ENCODE measurements around the gene SLC8A1. TPM values are rescaled to one million over a fixed set of nuclear protein-coding genes. Genes with fewer than 3 reads are reported as not detected.

SLC8A1 gene
- total RNA-seq, 1 donor from 2014 or later: 116 TPM

DNA sequence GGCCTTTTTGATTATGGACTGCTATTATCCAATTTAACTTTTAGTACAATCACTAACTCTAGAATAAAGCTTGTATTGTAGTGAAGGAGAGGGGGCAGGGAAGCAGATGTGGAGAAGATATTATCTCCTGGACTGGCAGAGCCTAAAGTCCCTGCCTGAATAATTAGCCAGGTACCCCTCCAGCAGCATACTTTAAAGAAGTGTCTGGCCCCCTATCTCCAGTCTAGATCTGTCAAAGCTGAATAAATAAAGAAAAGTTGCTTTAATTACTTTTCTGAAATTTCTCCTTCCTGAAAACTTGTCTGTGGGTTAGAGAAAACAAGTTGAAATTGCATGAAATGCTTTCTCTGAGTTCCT lies 258.2 kb downstream of the SLC8A1 start:
- DNase-seq (ENCODE audit: low spot score): no peak

DNA sequence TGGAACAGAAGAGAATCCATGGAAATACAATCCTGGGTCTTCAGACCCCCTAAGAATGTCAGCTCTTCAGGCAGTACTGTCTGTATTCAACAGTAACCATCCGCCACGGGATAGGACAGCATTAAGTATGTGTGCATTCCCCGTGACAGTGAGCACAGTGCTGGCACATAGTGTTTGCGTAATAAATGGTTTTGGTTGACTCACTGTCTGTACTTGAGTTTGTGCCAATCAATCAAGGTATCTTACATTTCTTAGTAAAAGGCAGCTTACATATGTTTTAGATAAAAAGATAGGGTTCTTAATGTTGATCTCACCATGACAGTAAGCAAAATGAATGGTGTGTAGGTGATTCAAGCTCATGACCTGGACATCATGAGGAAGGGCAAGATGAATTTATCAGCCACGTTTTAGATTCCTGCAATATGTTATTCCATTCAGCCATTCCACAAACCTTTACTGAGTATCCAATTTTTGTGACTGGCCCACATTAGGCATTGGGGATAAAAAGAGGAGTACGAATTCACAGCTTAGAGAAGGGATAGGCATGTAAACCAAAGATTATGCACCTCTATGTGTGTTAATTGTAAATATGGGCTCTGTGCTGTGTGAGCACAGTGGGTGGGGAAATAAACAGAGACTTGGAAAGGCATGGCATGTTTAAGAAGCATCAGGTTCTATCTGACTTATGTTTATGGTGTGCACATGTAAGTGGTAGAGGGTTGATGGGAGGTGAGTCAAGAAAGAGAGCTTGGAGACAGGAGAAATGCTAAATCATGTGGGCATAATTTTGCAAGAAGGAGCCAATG lies 258.8 kb downstream of the SLC8A1 start:
- no peak for DNase-seq (ENCODE audit: low spot score)

DNA sequence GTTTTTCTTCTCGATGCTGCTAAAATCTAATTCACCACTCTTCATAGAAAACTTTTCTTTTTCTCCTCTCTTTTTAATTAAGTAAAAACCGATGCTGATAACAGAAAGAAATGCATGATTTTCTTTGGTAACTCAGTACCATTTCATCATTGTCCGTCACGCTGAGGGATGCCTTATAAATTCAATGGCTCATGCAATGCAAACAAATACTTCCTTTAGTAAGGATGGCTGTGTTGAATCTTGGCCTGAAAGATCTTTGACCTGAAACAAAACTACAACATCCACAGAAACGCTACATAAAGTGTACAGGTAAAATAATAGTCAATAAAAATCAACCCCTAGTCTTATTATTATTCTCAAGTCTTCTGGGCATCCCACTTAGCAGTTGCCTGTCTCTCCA lies 261.4 kb downstream of the SLC8A1 start:
- DNase-seq (ENCODE audit: low spot score): no peak

DNA sequence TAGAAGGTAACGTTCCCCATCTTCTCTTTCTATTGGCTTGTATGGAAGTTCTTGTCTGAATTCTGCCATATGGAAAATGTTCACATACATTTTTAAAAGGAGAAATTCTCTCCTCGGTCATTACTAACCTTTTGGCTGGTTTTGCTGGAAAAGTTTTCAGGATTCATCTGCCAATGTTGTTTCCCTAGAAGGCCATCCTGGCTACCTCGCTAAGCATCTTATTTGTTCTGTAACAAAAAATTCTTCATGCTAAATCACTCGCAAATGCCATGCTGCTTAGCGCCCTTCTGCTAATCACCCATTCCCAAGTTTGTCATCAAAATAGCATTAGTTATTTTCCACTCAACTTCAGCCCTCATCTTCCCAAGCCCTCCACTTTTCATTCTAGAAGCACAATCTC lies 262.0 kb downstream of the SLC8A1 start:
- DNase-seq (ENCODE audit: low spot score): no peak

DNA sequence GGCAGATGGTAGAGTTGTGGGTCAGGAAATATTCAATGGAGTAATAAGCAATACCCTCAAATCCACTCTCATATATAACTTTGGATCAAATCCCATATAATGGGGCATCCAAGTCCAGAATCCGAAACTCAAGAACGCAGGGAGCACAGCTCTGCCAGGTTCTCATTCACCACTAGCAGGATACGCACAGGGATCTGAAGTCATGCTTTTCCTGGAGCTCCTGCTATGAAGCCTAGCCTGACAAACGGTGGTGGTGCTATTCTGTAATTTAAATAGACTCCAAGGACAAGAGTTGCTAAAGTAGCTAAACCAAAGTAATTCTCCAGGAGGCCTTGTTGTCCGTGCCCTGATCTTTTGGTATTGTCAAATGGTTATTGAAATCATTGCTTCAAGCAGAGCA lies 264.8 kb downstream of the SLC8A1 start:
- no peak for DNase-seq (ENCODE audit: low spot score)

DNA sequence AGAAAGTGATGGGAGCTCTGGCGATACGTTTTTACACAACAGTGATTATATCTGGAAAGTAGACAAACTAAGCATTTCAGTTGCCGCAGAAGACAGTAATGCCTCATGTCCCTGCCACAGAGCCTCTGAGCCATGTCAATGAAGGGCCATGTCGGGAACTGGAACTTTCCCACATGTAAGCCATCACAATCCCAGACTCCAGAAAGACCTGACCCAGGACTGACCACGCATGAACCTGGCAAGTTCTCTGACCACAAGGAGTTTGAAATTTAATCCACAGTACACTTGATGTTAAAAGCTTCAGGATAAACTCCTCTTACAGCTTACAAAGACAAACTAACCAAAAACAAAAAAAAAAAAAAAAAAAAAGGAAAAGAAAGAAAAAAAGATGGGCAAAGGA lies 267.3 kb downstream of the SLC8A1 start:
- DNase-seq (ENCODE audit: low spot score): no peak

DNA sequence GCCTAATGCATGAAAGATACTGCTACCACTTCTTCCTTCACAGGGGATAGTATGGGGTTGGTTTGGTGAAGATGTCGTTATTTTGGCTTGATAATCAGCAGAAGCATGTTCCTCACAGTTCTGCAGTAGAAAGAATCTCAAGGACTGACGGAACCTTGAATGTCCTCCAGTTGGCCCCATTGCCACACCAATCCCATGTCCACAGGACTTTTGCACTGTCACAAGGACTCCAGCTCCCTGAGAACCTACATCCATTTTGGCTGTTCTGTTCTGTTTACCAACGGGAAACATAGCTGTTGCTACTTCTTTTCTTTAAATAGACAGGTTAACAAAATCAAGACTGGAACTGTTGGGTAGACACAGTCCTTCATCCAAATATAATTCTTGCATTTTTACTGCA lies 270.0 kb downstream of the SLC8A1 start:
- DNase-seq (ENCODE audit: low spot score): no peak

DNA sequence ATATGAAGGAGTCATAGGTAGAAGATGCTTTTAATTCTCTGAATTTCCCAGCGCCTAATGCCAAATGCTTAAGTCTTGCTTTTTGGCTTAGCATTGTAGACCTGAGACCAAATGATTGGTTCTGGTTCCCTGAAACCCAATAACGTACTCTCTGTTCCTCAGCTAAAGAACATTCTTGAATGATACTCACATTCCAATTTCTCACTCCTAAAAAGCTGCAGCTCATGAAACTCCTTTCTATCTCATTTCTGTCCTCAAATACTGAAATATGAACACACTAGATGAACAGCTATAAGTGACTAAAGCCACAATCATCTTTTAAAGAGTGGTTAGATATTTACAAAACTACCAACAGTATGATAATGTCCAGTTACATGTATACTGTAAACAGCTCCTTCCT lies 272.1 kb downstream of the SLC8A1 start:
- no peak for DNase-seq (ENCODE audit: low spot score)

DNA sequence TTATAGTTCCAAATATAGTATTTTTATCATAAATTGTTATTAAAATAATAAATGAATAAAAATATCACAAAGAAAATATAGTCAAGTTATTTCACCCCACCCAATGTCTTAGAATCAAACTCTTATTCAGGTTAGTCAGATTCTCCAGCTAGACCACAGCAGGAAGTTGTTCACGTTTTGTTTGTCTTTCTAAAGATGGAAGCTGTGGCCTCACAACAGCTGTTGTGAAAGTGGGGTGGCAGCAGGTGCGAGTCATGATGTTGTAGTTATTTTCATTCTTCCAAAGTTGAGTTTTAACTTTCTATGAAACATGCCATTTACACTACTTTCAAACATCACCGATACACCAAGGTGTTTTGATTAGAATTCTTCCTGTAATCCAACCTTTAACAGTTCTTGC lies 272.9 kb downstream of the SLC8A1 start:
- DNase-seq (ENCODE audit: low spot score): no peak

DNA sequence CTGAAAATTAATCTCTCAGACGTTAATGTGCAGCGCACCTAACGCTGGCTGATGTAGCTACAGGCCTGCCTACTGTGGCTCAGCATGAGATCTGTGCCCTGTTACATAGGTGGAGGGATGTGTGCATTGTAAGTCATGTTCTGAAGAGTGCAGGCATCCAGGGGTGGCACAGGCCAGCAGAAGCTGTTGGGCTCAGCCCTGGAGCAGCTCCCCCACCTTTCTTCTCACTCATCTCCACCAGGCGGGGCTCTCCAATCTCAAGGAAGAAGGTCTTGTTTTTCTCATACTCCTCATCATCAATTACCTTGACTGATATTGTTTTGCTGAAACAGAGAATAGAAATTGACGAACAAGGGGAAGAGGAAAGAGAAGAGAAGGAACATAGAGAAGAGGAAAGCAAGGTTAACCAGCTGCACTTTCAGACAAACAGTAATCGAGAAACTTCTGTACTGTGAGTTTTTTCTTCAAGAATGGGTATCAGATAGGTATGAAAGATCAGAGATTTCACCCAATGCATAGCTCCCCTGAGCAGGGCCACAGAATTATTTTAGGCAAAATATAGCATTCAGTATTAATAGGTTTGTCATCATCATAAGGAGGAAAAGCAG lies 273.6 kb downstream of the SLC8A1 start:
- DNase-seq (ENCODE audit: low spot score): no peak

DNA sequence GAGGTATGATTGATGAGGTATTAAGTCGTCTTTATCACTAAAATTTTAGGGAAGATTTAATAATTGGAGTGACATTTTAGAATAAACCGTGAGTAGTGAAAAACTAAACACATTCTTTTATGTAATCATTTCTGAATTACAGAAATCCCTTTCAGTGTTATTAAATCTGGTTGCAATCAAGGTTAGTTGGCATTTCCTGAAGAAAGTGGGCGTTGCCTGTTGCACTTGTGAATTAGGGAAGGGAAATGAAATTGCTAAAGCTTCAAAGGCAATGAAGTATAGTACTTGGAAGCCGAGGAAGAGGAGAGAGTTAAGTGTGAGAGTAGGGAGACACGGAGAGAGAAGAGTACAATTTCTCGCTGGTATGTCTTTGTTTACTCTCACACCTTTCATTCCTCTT lies 274.5 kb downstream of the SLC8A1 start:
- no peak for DNase-seq (ENCODE audit: low spot score)

DNA sequence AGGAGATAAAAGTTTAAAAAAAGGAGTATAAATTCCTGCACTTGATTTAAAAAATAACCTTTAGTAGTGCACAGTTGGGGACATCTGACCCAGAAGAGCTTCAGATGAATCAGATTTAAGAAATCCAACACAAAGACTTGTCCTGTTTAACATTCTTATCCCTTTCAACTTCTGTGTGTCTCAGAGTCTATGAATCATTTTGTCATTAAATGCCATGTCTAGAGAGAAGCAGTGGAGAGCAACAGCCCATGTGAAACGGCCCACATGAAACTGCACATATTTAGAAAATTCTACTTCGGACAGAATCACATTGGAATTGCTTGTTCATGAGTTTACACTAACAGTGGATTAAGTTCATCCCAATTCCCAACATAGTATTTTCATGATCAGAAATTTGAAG lies 278.6 kb downstream of the SLC8A1 start:
- DNase-seq (ENCODE audit: low spot score): no peak

DNA sequence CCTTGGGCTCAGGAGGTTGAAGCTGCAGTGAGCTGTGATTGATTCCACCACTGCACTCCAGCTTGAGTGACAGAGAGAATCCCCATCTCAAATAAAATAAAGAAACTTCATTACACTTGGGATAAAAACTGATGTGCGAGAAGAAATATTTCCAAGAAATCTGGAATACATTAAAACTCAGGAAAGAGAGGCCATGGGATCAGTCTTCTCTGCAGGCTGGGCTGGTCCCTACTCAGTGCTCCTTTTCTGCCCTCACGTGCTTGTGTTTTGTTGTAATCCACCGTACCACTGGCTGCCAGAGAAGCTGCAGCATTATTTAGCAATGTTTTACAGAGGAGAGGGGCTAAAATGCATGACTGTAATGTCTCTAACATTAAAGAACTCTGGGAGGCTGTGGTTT lies 282.0 kb downstream of the SLC8A1 start:
- DNase-seq (ENCODE audit: low spot score): no peak

DNA sequence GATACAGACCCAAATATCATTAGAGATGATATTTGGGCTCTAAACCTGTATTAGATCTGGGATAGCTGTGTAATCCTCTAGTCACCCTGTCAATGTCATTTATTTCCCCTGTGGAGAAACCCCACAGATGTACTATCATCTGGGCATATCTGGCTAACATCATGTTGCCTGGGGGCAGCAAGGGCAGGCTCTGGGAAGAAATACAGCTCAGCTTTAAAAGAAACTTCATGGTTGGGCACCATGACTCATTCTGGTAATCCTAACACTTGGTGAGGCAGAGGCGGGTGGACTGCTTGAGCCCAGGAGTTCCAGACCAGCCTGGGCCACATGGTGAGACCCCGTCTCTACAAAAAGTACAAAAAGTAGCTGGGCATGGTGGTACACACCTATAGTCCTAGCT lies 282.5 kb downstream of the SLC8A1 start:
- DNase-seq (ENCODE audit: low spot score): no peak

DNA sequence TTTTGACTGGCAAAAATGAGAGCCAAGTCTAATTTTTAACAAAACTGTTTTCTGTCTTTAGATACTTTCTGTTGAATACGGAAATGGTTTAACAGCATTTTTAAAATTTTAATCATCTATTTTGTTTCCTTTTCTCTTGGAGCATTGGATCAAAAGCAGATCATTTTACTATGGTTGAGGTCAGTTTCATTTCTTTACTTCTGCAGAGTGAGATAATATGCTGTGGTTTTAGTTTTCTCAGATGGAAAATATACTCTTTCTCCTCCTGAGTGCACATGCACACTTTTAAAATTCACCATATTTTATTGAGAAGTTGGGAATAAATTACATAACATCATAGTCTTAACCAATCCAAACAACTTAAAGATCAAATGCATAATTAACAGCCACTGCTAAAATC lies 283.3 kb downstream of the SLC8A1 start:
- DNase-seq (ENCODE audit: low spot score): no peak

DNA sequence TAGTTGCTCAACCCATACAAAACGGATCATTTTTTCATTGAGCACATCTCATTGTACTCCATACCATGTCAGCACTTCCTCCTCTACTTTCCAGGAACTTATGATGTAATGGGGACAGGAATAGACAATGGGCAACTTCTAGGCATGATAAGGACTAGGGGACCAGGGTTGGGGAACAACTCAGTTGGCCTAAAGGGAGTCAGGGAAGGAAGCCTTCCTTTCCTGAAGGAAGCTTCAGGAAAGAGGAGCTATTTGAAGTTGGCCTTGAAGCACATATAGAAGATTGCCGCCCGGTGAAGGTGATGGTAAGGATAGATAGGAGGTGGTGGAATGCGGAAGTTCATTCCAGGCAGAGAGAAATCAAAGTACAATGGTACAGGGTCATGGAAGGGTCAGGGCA lies 283.9 kb downstream of the SLC8A1 start:
- no peak for DNase-seq (ENCODE audit: low spot score)

DNA sequence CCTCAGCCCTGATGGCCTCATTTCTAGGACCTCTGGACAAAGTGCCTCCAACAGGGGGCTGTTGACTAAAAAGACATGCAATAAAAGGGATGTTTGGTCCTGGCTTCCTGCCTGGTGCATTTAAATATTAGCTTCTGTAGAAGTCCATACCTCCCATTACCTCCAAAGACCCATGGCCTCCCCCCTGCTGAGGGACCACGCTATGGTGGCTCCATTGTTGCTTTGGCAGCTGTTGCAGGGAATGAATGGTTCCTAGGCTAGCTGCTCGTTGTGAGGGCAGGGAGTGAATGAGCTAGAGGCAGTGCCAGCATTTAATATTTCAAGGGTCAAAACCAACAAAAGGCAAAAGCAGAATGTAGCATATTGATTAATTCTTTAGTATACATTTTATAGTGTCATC lies 285.9 kb downstream of the SLC8A1 start:
- DNase-seq (ENCODE audit: low spot score): no peak

DNA sequence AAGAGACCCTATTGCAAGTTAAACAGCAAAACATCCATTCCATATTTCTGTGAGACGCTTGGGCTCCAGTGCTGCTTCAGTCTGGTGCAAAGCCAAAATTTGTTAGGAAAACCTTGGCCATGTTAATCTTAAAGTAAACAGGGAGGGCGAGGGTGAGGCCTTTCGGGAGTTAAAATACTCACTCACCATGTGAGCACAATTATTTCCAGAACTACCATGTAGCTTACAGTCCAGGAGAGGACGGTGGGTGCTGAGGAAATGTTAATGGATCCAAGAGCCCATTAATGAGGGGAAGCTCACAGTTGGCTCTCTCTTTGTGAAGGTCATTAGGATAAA lies 286.4 kb downstream of the SLC8A1 start:
- DNase-seq (ENCODE audit: low spot score): no peak

DNA sequence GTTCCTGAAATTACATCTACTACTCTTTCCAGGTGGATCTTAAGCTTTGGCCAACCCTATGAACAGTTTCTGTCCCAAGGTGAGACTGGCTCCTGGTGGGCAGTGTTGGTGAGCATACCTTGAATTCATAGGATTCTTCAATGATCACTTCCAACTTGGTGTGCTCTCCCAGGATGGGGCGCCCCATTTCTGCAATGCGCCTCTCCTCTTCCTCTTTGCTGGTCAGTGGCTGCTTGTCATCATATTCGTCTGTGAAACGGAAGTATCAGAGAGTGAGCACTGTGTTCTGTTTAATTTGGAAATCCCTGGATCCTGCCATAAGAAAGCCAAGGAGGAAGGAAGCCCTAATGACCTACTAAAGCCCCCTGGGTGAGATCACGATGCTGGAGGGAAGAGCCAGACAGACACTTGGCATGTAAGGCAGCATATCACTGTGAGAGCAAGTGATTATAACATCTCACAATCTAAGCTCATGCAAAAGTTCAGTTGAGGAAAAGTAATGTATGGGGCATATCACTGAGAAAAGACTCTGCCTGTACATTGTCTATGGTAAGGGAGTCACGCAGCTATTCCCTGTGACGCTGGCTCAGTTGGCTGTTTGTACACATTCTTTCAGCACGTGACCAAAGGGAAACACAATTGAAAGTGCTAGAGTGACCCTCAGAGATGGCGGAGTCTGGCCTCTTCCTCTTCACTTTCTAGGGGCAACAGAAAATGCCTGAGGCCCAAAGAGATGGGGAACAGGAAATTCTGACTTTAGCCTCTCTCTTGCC lies 287.0 kb downstream of the SLC8A1 start:
- DNase-seq (ENCODE audit: low spot score): no peak

DNA sequence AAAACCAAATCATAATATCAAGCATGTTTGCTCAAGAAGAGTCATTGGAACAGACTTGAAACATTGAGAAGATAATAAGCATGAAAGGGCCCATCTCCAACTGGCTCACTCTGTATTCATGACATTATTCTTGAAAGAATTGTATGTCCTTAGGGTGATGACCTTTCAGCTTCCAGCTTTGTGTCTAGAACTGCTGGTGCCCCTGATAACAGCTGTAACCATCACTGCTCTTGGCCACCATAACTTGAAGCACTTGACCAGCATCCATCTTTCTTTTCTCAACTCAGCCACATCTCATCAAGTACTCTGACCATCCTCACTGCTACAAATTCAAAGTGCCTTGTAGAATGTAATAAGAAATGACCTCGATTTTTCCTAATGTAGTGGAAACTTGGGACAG lies 289.9 kb downstream of the SLC8A1 start:
- no peak for DNase-seq (ENCODE audit: low spot score)

DNA sequence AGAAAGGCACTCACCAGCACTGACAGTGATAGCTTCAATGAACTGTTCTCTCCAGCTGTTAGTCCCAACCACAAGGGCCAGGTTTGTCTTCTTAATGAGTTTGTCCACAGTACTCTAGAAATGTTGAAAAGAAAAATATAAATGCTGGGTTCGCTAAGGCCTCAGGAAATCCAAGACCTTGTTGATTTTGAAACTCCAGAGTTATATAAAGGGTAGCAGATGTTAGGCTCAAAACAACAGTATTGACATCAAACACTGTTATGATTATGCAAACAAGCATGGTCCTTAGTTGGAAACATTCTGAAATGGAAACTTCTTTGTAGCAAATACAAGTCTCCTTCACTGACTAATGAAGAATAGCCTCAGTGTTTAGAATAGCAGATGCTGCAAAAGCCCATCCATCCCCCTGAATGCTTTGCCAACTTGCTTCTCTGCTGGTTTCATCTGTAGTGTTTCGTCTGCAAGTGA lies 291.1 kb downstream of the SLC8A1 start:
- DNase-seq (ENCODE audit: low spot score): no peak

DNA sequence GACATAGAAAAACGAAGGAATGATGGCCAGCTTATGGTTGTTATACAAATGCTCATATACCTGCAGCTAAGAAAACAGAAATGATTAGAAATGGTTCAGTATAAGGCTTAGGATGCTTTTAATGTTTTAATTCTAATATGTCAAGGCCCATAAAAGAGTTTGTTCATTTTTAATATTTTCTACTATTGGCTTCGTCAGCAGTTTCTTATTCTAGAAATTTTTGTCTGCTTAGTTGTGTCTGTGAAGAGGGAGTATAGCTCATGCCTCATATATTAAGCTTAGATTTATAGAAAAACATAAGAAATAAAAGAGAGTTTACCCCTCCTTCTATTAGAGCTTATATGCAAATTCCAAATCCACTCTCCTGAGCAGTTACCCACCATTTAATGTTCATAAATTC lies 292.6 kb downstream of the SLC8A1 start:
- no peak for DNase-seq (ENCODE audit: low spot score)

DNA sequence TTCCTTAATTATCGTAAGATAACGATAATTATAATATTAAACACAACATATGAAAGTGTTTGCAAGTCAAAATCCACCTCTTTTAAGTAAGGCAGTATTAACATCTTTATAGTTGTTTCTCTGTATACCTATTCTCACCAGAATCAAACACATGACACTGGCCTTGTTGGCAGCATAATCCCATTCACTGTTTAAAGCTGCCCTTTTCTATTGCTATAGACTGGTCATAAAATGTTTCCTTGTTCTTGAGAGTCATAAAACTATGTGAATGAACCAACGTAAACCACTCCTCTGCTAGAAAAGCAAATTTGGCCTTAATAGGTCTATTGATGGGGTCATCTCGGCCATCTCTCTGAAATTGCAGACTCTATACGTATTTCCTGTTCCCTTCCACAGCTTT lies 293.1 kb downstream of the SLC8A1 start:
- no peak for DNase-seq (ENCODE audit: low spot score)

Measured in ureter (tissue), 1 donor.